Liver (tissue), 2 donors: ENCODE measurements around the gene CHID1.

Experiments used
- CTCF ChIP-seq: fragments of 150-350 bp; IDR thresholded peaks from 2 replicates; pipeline ENCODE4 v1.5.1; 2017; ENCODE audit warnings: improper control_type of control experiment, low read depth, low read length; ENCODE audit not compliant: missing input control
- ZBTB33 ChIP-seq: IDR thresholded peaks from 2 replicates; pipeline ENCODE4 v1.6.1; 2016; ENCODE audit warnings: antibody characterized with exemption
- donor health status: healthy.

DNA sequence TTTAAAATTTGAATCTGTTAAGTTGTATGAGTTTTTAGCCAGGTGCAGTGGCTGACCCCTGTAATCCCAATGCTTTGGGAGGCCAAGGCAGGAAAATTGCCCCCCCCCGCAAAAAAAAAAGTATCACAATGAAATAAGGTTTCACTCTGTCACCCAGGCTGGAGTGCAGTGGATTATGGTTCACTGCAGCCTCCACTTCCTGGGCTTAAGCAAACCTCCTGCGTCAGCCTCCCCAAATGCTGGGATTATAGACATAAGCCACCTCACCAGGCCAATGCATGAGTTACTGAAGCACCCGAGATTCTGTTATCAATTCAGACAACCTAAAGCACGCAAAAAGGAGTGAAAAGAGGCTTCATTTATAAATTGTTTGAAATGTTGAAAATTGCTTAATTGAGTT, 2.4 kb upstream of the CHID1 start:
- no peak for TF ChIP-seq CTCF
- no peak for TF ChIP-seq ZBTB33
